Stomach (tissue), 9 donors: Measurements from ENCODE around the gene KRT14. TPM values are rescaled to one million over a fixed set of nuclear protein-coding genes. Genes with fewer than 3 reads are reported as not detected.

Experiments
- DNase-seq, 2 donors: peaks; one replicate each; pipeline versions ENCODE4 v3.0.0 to v3.0.0-alpha.2; 2013 to 2019
- H3K27ac ChIP-seq, 5 donors: fragments of 200-600 bp in 4 of 5; sonication (generic) in 4 of 5; one replicate each; pipeline ENCODE4 v1.5.1; 2013 to 2019; ENCODE audit warnings: mild to moderate bottlenecking in 1 of 5, moderate library complexity in 1 of 5
- H3K27me3 ChIP-seq, 3 donors: fragments of 200-600 bp; sonication (generic); one replicate each; pipeline ENCODE4 v1.5.1; 2017 to 2019; ENCODE audit warnings: mixed run types in 1 of 3
- H3K36me3 ChIP-seq, 4 donors: fragments of 200-600 bp; sonication (generic); 1 replicate in 3 of 4; 2 replicates in 1 of 4; pipeline ENCODE4 v1.5.1; 2016 to 2019
- H3K4me1 ChIP-seq, 4 donors: fragments of 200-600 bp; sonication (generic); one replicate each; pipeline ENCODE4 v1.5.1; 2016 to 2019
- H3K4me3 ChIP-seq, 4 donors: fragments of 200-600 bp; sonication (generic) in 3 of 4; one replicate each; pipeline ENCODE4 v1.5.1; 2016 to 2019; ENCODE audit warnings: mild to moderate bottlenecking in 1 of 4
- H3K9me3 ChIP-seq, 4 donors: fragments of 200-600 bp; sonication (generic); one replicate each; pipeline ENCODE4 v1.5.1; 2016 to 2019
- EP300 ChIP-seq: sonication (generic); formaldehyde crosslinking; IDR thresholded peaks from one replicate; pipeline ENCODE4 v1.6.1; 2017; ENCODE audit warnings: antibody characterized with exemption
- POLR2A ChIP-seq, 4 donors: fragments of 450-650 bp; IDR thresholded peaks; one replicate each; pipeline ENCODE4 v1.6.1; 2016; ENCODE audit warnings: antibody characterized with exemption in 4 of 4, control low read depth in 2 of 4, mild to moderate bottlenecking in 1 of 4, moderate library complexity in 1 of 4
- POLR2AphosphoS5 ChIP-seq, 3 donors: sonication (generic); formaldehyde crosslinking; IDR thresholded peaks; one replicate each; pipeline ENCODE4 v1.6.1; 2016; ENCODE audit warnings: antibody characterized with exemption in 3 of 3
- WGBS, 5 donors: extraction: QIAGEN DNeasy Blood & Tissue Kit in 3 of 5; methylation state at CpG; one replicate each; pipeline versions ENCODE4 v1.1.5 to v1.1.7; 2013 to 2018; 5-methylcytosine and 5-hydroxymethylcytosine counted together
- intact Hi-C: fragments of 100-400 bp; cut with DNase I; formaldehyde crosslinking; loops from one replicate; pipeline ENCODE4 v1.15.1; 2023; ENCODE audit warnings: low total_unique reads
- polyA plus RNA-seq, 3 donors: library from polyadenylated mRNA; stranded (reverse); fragments of 200-250 nt; gene quantifications; one replicate each; pipeline ENCODE4 v1.2.3, GENCODE V29; 2013
- total RNA-seq, 5 donors: library from RNA; depleted of rRNA; stranded (reverse); fragments of >200 nt; gene quantifications; one replicate each; pipeline versions ENCODE4 v1.1.0 to v1.2.3, GENCODE V29; 2014 to 2016
- TF ChIP-seq, protein P1 (sequence below), 7 experiments: fragments of 450-650 bp in 4 of 7; fragments of 200-600 bp in 3 of 7; sonication (generic) in 3 of 7; IDR thresholded peaks; one replicate each; pipeline ENCODE4 v1.5.1; 2016 to 2019; ENCODE audit warnings: antibody characterized with exemption in 7 of 7, control low read depth in 2 of 7, mild to moderate bottlenecking in 1 of 7
- donor health status: healthy with polysubstance abuse.
- donor health status: Bipolar disorder and iron deficiency.
- donor health status: healthy.

The KRT14 gene
- total and polyA plus RNA-seq, 8 donors, result 1.3 to 164 (median 2.4) TPM; not detected in 5

DNA sequence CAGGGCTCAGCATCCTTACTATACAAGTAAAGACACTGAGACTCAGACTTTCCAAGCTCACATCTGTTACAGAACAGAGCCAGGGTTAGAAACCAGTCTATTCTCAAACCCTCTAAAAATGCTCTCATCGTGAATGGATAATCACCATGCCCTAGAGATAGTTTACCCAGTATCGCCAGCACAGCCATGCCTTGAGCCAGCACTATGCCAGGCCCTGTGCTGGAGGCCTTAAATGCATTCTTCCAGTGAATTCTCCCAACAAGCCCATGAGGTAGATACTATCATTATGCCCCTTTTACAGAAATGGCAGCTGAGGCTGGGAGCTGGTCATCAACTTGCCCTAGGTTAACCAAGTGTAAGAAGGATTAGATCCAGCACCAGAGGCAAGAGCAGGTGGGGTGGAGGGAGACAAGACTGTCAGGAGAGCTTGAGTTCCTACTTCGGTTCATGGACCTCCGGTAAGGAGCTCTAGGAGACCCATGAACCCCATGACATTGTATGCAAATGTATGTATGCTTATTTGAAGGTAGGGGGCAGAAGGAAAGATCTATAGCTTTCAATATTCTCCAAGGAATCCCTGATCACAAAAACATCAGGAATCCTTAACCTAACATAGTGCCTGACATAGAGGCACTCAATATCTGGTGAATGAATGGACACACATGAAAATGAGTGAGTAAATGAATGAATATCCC lies 5.2 kb downstream of the KRT14 start:
- no peaks in the 10 kb centered on the region for H3K4me1 ChIP-seq
- H3K27me3 ChIP-seq, result peaks cover 0 to 46% (median 8%) of the 10 kb centered on the region in 3 donors
- 86 to 91% (median 90%) methylated on average over 4 of the region's 4 CpGs for WGBS, 5 donors
- no peak for TF ChIP-seq EP300
- TF ChIP-seq POLR2A (IDR thresholded peaks at IDR 0.05), result no peak
- TF ChIP-seq POLR2AphosphoS5 (IDR thresholded peaks at IDR 0.05), result no peak
- TF ChIP-seq, protein P1, sequence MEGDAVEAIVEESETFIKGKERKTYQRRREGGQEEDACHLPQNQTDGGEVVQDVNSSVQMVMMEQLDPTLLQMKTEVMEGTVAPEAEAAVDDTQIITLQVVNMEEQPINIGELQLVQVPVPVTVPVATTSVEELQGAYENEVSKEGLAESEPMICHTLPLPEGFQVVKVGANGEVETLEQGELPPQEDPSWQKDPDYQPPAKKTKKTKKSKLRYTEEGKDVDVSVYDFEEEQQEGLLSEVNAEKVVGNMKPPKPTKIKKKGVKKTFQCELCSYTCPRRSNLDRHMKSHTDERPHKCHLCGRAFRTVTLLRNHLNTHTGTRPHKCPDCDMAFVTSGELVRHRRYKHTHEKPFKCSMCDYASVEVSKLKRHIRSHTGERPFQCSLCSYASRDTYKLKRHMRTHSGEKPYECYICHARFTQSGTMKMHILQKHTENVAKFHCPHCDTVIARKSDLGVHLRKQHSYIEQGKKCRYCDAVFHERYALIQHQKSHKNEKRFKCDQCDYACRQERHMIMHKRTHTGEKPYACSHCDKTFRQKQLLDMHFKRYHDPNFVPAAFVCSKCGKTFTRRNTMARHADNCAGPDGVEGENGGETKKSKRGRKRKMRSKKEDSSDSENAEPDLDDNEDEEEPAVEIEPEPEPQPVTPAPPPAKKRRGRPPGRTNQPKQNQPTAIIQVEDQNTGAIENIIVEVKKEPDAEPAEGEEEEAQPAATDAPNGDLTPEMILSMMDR (IDR thresholded peaks at IDR 0.05), result no peak
- H3K36me3 ChIP-seq, result no peaks in the 10 kb centered on the region
- DNase-seq, result no peak
- H3K9me3 ChIP-seq, result no peaks in the 10 kb centered on the region
- H3K27ac ChIP-seq, result no peak overlapping the region
- no peak overlapping the region for H3K4me3 ChIP-seq
- intact Hi-C loops, result no loop called here

DNA sequence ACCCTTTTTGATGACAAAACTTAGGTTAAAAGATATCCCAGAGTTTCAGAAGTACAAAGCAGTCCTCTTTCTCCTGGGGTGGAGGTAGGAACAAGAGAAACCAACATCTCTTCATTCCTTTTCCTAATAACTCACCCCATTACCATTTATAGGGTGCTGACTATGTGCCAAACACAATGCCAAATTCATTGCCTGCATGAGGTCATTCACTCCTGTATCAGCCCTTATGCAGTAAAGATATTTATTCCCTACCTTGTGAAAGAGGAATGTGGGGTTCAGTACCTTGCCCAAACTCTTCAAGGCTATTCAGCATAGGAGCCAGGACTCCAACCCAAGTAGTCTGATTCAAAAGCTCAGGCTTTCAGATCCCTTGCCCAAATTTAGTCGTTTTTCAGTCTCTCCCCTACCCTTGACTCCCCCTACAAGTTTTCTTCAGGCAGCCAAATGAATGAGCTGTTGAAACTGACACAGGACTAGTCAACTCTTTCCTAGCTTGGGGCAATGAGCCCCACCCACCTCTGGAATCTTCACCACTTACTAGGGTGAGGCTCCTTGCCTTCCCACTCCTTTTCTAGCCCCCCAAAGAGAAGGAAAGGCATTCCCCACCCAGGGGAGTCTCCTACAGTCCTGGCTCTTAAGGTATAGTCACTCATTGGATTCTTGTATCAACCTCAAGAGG lies 5.9 kb downstream of the KRT14 start:
- no peak for DNase-seq

DNA sequence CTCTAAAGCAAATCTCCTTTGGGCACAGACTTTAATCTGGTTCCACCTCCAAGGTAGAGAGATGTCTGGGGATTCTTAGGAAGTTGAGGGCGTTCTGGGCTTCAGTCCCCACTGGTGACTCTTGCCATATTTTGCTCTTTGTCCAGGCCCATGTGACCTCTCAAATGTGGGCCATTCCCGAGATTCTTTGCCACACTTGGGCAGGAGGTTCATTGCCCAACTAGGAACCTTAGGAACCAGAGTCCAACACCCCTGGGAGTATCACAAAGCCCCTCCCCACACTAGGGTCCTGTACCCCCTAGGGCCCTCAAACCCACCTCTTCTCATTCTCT lies 6.5 kb downstream of the KRT14 start:
- Histone ChIP-seq H3K27ac (no peak overlapping the region), H3K36me3 (no peaks in the 10 kb centered on the region), H3K4me3 (no peak overlapping the region), H3K4me1 (no peaks in the 10 kb centered on the region), H3K9me3 (no peaks in the 10 kb centered on the region), H3K27me3 (peaks cover 0 to 59% (median 10%) of the 10 kb centered on the region in 3 donors)
- no peak for DNase-seq
- no peak for TF ChIP-seq POLR2A (IDR thresholded peaks at IDR 0.05)
- no peak for TF ChIP-seq EP300
- TF ChIP-seq, protein P1 (IDR thresholded peaks at IDR 0.05), result no peak
- no peak for TF ChIP-seq POLR2AphosphoS5 (IDR thresholded peaks at IDR 0.05)
- intact Hi-C loops, result no loop called here
- WGBS, 5 donors, result 79 to 86% (median 81%) methylated on average over 2 of the region's 2 CpGs

More for the DNA sequence above, 5.9 kb downstream of the KRT14 start:
- no peak overlapping the region for H3K27ac ChIP-seq
- peaks cover 0 to 53% (median 10%) of the 10 kb centered on the region in 3 donors for H3K27me3 ChIP-seq
- 31 to 65% (median 55%) methylated on average over 1 of the region's 1 CpG for WGBS, 5 donors
- TF ChIP-seq EP300 (no peak), POLR2AphosphoS5 (IDR thresholded peaks at IDR 0.05) (no peak), POLR2A (IDR thresholded peaks at IDR 0.05) (no peak)
- TF ChIP-seq, protein P1 (IDR thresholded peaks at IDR 0.05), result no peak
- H3K9me3 ChIP-seq, result no peaks in the 10 kb centered on the region
- no peak overlapping the region for H3K4me3 ChIP-seq
- intact Hi-C loops, result no loop called here
- no peaks in the 10 kb centered on the region for H3K4me1 ChIP-seq
- no peaks in the 10 kb centered on the region for H3K36me3 ChIP-seq

DNA sequence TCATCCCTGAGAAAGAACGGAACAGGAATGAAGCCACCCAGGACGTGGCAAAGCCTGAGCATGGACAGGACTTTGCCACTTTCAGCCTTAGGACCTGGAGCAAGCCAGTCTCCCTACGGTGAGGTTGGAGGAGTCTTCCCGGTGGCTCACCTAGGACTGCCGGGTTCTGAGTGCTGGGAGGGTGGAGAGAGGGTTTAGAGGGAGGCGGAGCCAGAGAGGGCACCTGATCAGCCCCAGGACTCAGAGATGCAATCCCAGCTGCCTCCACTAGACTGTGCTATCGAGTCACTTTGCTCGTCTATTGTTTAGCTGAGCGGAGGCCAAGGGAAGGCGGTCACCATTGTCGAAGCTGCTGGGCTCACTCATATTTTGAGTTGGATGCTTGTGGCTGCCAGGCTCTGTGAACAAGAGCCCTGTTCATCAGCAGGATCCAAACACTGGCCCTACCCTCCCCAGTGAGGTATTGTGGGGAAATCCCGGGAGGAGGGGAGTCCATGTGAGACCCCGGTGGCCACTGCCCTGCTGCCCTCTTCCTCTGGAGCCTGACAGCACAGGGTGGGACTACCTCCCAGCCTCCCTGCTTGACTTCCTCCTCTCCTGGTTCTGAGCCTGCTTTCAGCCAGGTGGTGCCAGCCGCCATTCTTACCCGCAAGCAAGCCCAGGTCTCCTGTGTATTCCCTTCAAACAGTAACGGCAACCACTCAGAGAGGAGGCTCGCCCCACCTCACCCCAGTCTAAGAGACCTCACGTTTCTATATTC lies 7.0 kb downstream of the KRT14 start:
- intact Hi-C loops, result no loop called here
- TF ChIP-seq, protein P1 (IDR thresholded peaks at IDR 0.05), result peak in 5 of 7 experiments; percentile 53 to 79 (median 69)
- TF ChIP-seq POLR2A (IDR thresholded peaks at IDR 0.05) (no peak), EP300 (no peak), POLR2AphosphoS5 (IDR thresholded peaks at IDR 0.05) (peak in 1 of 3 donors; percentile 16)
- Histone ChIP-seq H3K27ac (no peak overlapping the region), H3K36me3 (no peaks in the 10 kb centered on the region), H3K4me1 (no peaks in the 10 kb centered on the region), H3K4me3 (no peak overlapping the region), H3K9me3 (no peaks in the 10 kb centered on the region), H3K27me3 (peaks cover 0 to 62% (median 10%) of the 10 kb centered on the region in 3 donors)
- peak; percentile 87 to 93 for DNase-seq
- WGBS, 5 donors, result 37 to 63% (median 43%) methylated on average over 12 to 18 of the region's 18 CpGs
